ENCODE results near the gene TCERG1L.
"Not testable (repeated sequence)": the region's sequence is repeated elsewhere in the genome, so short reads cannot be mapped to it uniquely, and the experiment has no call there.

TCERG1L gene

GRCh38 chr10:131086511-131086910, 225.0 kb downstream of the TCERG1L start:
- no peak for TF ChIP-seq TAF1 (IDR thresholded peaks at IDR 0.05; ENCODE audit: borderline replicate concordance, low read depth, low read length)
- no peak for TF ChIP-seq POLR2AphosphoS5 (IDR thresholded peaks at IDR 0.05; ENCODE audit: low read depth, low read length)
- no peak for TF ChIP-seq POLR2A (IDR thresholded peaks at IDR 0.05; ENCODE audit: low read depth, low read length)
- DNase-seq (ENCODE audit: insufficient read length) (no peak), FAIRE-seq (no peak)

- TF ChIP-seq TAF1 (IDR thresholded peaks at IDR 0.05; ENCODE audit: borderline replicate concordance, low read depth, low read length) (no peak), POLR2AphosphoS5 (IDR thresholded peaks at IDR 0.05; ENCODE audit: low read depth, low read length) (no peak), POLR2A (IDR thresholded peaks at IDR 0.05; ENCODE audit: low read depth, low read length) (no peak)
- FAIRE-seq, result no peak
- no peak for DNase-seq (ENCODE audit: insufficient read length)
Measured at GRCh38 chr10:131086094-131086493, 225.4 kb downstream of the TCERG1L start.

GRCh38 chr10:131085091-131085860, 226.2 kb downstream of the TCERG1L start:
- TF ChIP-seq TAF1 (IDR thresholded peaks at IDR 0.05; ENCODE audit: borderline replicate concordance, low read depth, low read length) (no peak), POLR2AphosphoS5 (IDR thresholded peaks at IDR 0.05; ENCODE audit: low read depth, low read length) (no peak), POLR2A (IDR thresholded peaks at IDR 0.05; ENCODE audit: low read depth, low read length) (no peak)
- DNase-seq (ENCODE audit: insufficient read length) (no peak), FAIRE-seq (no peak)

GRCh38 chr10:131084791-131085090, 226.8 kb downstream of the TCERG1L start:
- DNase-seq (ENCODE audit: insufficient read length) (no peak), FAIRE-seq (no peak)

GRCh38 chr10:131083915-131084790, 227.4 kb downstream of the TCERG1L start:
- TF ChIP-seq POLR2A (IDR thresholded peaks at IDR 0.05; ENCODE audit: low read depth, low read length) (no peak), POLR2AphosphoS5 (IDR thresholded peaks at IDR 0.05; ENCODE audit: low read depth, low read length) (no peak), TAF1 (IDR thresholded peaks at IDR 0.05; ENCODE audit: borderline replicate concordance, low read depth, low read length) (no peak)
- FAIRE-seq (no peak), DNase-seq (ENCODE audit: insufficient read length) (no peak)

More at GRCh38 chr10:131084791-131085090, 226.8 kb downstream of the TCERG1L start:
- no peak for TF ChIP-seq POLR2AphosphoS5 (IDR thresholded peaks at IDR 0.05; ENCODE audit: low read depth, low read length)
- no peak for TF ChIP-seq TAF1 (IDR thresholded peaks at IDR 0.05; ENCODE audit: borderline replicate concordance, low read depth, low read length)
- TF ChIP-seq POLR2A (IDR thresholded peaks at IDR 0.05; ENCODE audit: low read depth, low read length), result no peak

- no peak for FAIRE-seq
- no peak for DNase-seq (ENCODE audit: insufficient read length)
- TF ChIP-seq POLR2A (IDR thresholded peaks at IDR 0.05; ENCODE audit: low read depth, low read length), result no peak
- TF ChIP-seq TAF1 (IDR thresholded peaks at IDR 0.05; ENCODE audit: borderline replicate concordance, low read depth, low read length), result no peak
- no peak for TF ChIP-seq POLR2AphosphoS5 (IDR thresholded peaks at IDR 0.05; ENCODE audit: low read depth, low read length)
Measured at GRCh38 chr10:131082991-131083481, 228.5 kb downstream of the TCERG1L start.

GRCh38 chr10:131082201-131082850, 229.2 kb downstream of the TCERG1L start:
- DNase-seq (ENCODE audit: insufficient read length) (no peak), FAIRE-seq (no peak)
- TF ChIP-seq POLR2AphosphoS5 (IDR thresholded peaks at IDR 0.05; ENCODE audit: low read depth, low read length) (no peak), POLR2A (IDR thresholded peaks at IDR 0.05; ENCODE audit: low read depth, low read length) (no peak), TAF1 (IDR thresholded peaks at IDR 0.05; ENCODE audit: borderline replicate concordance, low read depth, low read length) (no peak)

- TF ChIP-seq POLR2A (IDR thresholded peaks at IDR 0.05; ENCODE audit: low read depth, low read length), result no peak
- no peak for TF ChIP-seq TAF1 (IDR thresholded peaks at IDR 0.05; ENCODE audit: borderline replicate concordance, low read depth, low read length)
- TF ChIP-seq POLR2AphosphoS5 (IDR thresholded peaks at IDR 0.05; ENCODE audit: low read depth, low read length), result no peak
- FAIRE-seq (no peak), DNase-seq (ENCODE audit: insufficient read length) (no peak)
Measured at GRCh38 chr10:131081786-131082185, 229.7 kb downstream of the TCERG1L start.

- DNase-seq (ENCODE audit: insufficient read length), result no peak
- TF ChIP-seq TAF1 (IDR thresholded peaks at IDR 0.05; ENCODE audit: borderline replicate concordance, low read depth, low read length) (no peak), POLR2A (IDR thresholded peaks at IDR 0.05; ENCODE audit: low read depth, low read length) (no peak), POLR2AphosphoS5 (IDR thresholded peaks at IDR 0.05; ENCODE audit: low read depth, low read length) (no peak)
- FAIRE-seq, result no peak
Measured at GRCh38 chr10:131081376-131081775, 230.1 kb downstream of the TCERG1L start.

GRCh38 chr10:131080571-131080970, 230.9 kb downstream of the TCERG1L start:
- no peak for FAIRE-seq
- DNase-seq (ENCODE audit: insufficient read length), result no peak
- no peak for TF ChIP-seq TAF1 (IDR thresholded peaks at IDR 0.05; ENCODE audit: borderline replicate concordance, low read depth, low read length)
- no peak for TF ChIP-seq POLR2A (IDR thresholded peaks at IDR 0.05; ENCODE audit: low read depth, low read length)
- no peak for TF ChIP-seq POLR2AphosphoS5 (IDR thresholded peaks at IDR 0.05; ENCODE audit: low read depth, low read length)

- TF ChIP-seq POLR2AphosphoS5 (IDR thresholded peaks at IDR 0.05; ENCODE audit: low read depth, low read length) (no peak), TAF1 (IDR thresholded peaks at IDR 0.05; ENCODE audit: borderline replicate concordance, low read depth, low read length) (no peak), POLR2A (IDR thresholded peaks at IDR 0.05; ENCODE audit: low read depth, low read length) (no peak)
- FAIRE-seq (no peak), DNase-seq (ENCODE audit: insufficient read length) (no peak)
Measured at GRCh38 chr10:131079314-131079713, 232.2 kb downstream of the TCERG1L start.

- not testable (repeated sequence) for FAIRE-seq; DNase-seq (ENCODE audit: insufficient read length)
Measured at GRCh38 chr10:131078882-131079280, 232.6 kb downstream of the TCERG1L start.
